Hematopoietic multipotent progenitor cell (in vitro differentiated cells): ENCODE data around the gene CHFR. TPM values are rescaled to one million over a fixed set of nuclear protein-coding genes. Genes with fewer than 3 reads are reported as not detected.
"Not testable (repeated sequence)": the region's sequence is repeated elsewhere in the genome, so short reads cannot be mapped to it uniquely, and the experiment has no call there.

Source experiments
- DNase-seq, 3 donors: peaks; one replicate each; pipeline ENCODE4 v3.0.0-alpha.2; 2011 to 2015; ENCODE audit warnings: low read depth in 2 of 3, low spot score in 2 of 3
- total RNA-seq: library from RNA; depleted of rRNA; stranded (reverse); fragments of >200 nt; gene quantifications from one replicate; pipeline ENCODE4 v1.2.3, GENCODE V29; 2012

The CHFR gene
- total RNA-seq, 1 donor: 29.9 TPM

- no peak for DNase-seq
These were observed 44.9 kb downstream of the CHFR start for GRCh38 chr12:132842449-132843045.

GRCh38 chr12:132841151-132841550, 46.3 kb downstream of the CHFR start:
- no peak for DNase-seq

- DNase-seq: no peak
These were observed 46.9 kb downstream of the CHFR start for GRCh38 chr12:132840536-132840935.

- DNase-seq: no peak
These were observed 47.7 kb downstream of the CHFR start for GRCh38 chr12:132839558-132840235.

GRCh38 chr12:132838410-132839080, 48.9 kb downstream of the CHFR start:
- DNase-seq: no peak

GRCh38 chr12:132837693-132838409, 49.6 kb downstream of the CHFR start:
- DNase-seq: no peak

- DNase-seq: no peak
These were observed 50.5 kb downstream of the CHFR start for GRCh38 chr12:132836795-132837331.

GRCh38 chr12:132836230-132836629, 51.2 kb downstream of the CHFR start:
- DNase-seq: not testable (repeated sequence)

GRCh38 chr12:132835076-132836025, 52.1 kb downstream of the CHFR start:
- no peak for DNase-seq

- peak in 1 of 3 donors; percentile 14 for DNase-seq
These were observed 53.2 kb downstream of the CHFR start for GRCh38 chr12:132834181-132834711.

- DNase-seq: no peak
These were observed 54.1 kb downstream of the CHFR start for GRCh38 chr12:132833341-132833740.

- DNase-seq: no peak
These were observed 55.6 kb downstream of the CHFR start for GRCh38 chr12:132831771-132832170.

- DNase-seq: peak; percentile 95 to 97 (median 95)
These were observed 58.5 kb downstream of the CHFR start, which contains the start of gene GOLGA3 for GRCh38 chr12:132828706-132829534. GOLGA3 (minus strand) TSS chr12:132828869; CDS start chr12:132822128, 6,741 bp downstream.

GRCh38 chr12:132827763-132828703, 59.4 kb downstream of the CHFR start:
- peak; percentile 16 to 43 (median 41) for DNase-seq

GRCh38 chr12:132825861-132826260, 61.5 kb downstream of the CHFR start:
- no peak for DNase-seq

GRCh38 chr12:132825089-132825488, 62.3 kb downstream of the CHFR start:
- DNase-seq: no peak

- DNase-seq: no peak
These were observed 63.4 kb downstream of the CHFR start for GRCh38 chr12:132824053-132824452.
